ENCODE results near the gene ITPR2.

ITPR2 gene

GRCh38 chr12:26323673-26324072 is 509.3 kb downstream of the ITPR2 start:
- no peak for TF ChIP-seq CTCF (IDR thresholded peaks at IDR 0.05)

GRCh38 chr12:26319511-26319910 is 513.5 kb downstream of the ITPR2 start:
- TF ChIP-seq CTCF (IDR thresholded peaks at IDR 0.05), result no peak

GRCh38 chr12:26318661-26319068 is 514.3 kb downstream of the ITPR2 start:
- no peak for TF ChIP-seq CTCF (IDR thresholded peaks at IDR 0.05)

GRCh38 chr12:26317942-26318575 is 514.9 kb downstream of the ITPR2 start:
- TF ChIP-seq CTCF (IDR thresholded peaks at IDR 0.05), result no peak

GRCh38 chr12:26309634-26310033 is 523.4 kb downstream of the ITPR2 start:
- TF ChIP-seq CTCF (IDR thresholded peaks at IDR 0.05), result 0 out of 2 replicates have a peak, but pooled peaks have one; percentile 16

- TF ChIP-seq CTCF (IDR thresholded peaks at IDR 0.05), result no peak
Measured at GRCh38 chr12:26304273-26304672, 528.7 kb downstream of the ITPR2 start.

GRCh38 chr12:26303418-26303817 is 529.6 kb downstream of the ITPR2 start:
- no peak for TF ChIP-seq CTCF (IDR thresholded peaks at IDR 0.05)

GRCh38 chr12:26302776-26303175 is 530.2 kb downstream of the ITPR2 start:
- no peak for TF ChIP-seq CTCF (IDR thresholded peaks at IDR 0.05)

All from LNCAP (cell line).